Measurements from ENCODE around the gene DPEP2. TPM values are rescaled to one million over a fixed set of nuclear protein-coding genes. Genes with fewer than 3 reads are reported as not detected.
A peak's percentile ranks its signal among the peaks of the same experiment; 100 is the strongest.

Gene DPEP2
- total and polyA plus RNA-seq, 8 donors: 0.32 to 4.0 (median 1.0) TPM; not detected in 2

DNA sequence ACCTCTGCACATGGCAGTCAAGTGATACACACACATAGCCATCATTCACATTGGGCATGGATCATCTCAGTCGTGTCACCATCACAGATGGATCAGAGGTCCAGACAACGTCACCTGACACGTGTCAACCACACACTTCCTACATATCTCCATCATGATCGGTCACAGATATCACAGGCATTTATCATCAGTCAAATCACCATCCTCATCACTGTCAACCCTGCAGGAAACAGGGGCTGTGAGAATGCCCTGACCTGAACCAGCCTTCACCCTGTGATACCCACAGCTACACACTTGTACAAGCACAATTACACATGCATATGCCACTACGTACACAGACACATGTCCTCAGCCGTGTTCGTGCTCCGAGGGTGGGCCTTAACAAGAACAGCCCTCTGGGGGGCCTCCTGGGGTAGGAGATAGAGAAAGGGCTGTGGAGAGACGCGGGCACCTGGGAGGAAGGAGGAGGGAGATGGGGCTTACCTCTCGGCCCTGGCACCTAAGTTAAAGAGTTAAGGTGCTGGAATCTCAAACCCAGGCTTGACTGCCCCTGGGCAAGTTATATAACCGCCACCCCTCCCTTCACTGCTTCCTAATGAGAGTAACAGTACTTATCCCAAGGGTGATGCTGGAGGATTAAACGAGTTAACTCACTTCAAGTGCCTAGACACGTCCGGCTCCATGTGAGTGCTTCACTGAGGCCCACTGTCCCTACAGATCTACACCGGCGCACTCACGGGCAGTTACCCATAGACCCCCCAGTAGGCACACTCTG lies 31.9 kb downstream of the DPEP2 start:
- Histone ChIP-seq H3K36me3 (no peaks in the 10 kb centered on the region), H3K4me3 (peak overlapping the region; percentile 80 to 91 (median 88)), H3K27ac (peak overlapping the region; percentile 70 to 84 (median 81)), H3K4me1 (peaks cover 9 to 30% (median 17%) of the 10 kb centered on the region in 3 donors), H3K27me3 (no peaks in the 10 kb centered on the region), H3K9me3 (no peaks in the 10 kb centered on the region)
- ATAC-seq (peak in 1 of 4 donors; percentile 2), DNase-seq (no peak), FAIRE-seq (no peak)
- 30 to 45% methylated on average over 18 of the region's 18 CpGs for WGBS, 2 donors
- TF ChIP-seq, protein P1, sequence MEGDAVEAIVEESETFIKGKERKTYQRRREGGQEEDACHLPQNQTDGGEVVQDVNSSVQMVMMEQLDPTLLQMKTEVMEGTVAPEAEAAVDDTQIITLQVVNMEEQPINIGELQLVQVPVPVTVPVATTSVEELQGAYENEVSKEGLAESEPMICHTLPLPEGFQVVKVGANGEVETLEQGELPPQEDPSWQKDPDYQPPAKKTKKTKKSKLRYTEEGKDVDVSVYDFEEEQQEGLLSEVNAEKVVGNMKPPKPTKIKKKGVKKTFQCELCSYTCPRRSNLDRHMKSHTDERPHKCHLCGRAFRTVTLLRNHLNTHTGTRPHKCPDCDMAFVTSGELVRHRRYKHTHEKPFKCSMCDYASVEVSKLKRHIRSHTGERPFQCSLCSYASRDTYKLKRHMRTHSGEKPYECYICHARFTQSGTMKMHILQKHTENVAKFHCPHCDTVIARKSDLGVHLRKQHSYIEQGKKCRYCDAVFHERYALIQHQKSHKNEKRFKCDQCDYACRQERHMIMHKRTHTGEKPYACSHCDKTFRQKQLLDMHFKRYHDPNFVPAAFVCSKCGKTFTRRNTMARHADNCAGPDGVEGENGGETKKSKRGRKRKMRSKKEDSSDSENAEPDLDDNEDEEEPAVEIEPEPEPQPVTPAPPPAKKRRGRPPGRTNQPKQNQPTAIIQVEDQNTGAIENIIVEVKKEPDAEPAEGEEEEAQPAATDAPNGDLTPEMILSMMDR (IDR thresholded peaks at IDR 0.05): no peak
- intact Hi-C loops (cut with DNase I): no loop called here

DNA sequence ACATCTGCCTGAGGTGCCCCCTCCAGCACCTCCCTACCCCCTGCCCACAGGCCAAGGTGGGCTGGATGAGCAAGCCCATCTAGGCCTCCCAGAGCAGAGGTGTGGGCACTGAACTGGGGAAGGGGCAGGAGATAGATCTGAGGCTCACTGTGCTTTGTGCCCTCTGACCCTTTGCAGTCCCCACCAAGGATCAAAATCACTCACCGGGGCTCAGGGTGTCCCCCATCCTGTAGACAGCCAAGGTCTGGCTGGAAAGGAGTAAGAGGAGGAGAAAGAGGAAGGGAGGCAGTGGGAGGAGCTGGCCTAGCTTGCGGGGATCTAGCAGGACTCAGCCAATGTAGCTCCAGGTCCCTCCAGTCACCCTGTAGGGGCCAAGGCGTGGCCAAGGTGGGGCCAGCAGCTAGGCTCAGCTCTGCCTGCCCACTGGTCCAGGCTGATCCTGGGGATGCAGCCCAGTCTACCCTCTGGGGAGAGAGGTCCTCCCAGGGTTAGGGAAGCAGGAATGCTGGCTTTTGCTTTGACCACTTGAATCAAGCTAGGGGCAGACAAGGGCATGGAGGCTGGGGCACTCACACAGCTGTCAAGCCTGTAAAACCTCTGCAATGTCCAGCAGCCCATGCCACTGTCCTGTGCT lies 32.6 kb downstream of the DPEP2 start:
- DNase-seq (peak in 2 of 6 donors; percentile 46 to 62), FAIRE-seq (no peak), ATAC-seq (no peak)
- Histone ChIP-seq H3K9me3 (no peaks in the 10 kb centered on the region), H3K27ac (no peak overlapping the region), H3K27me3 (no peaks in the 10 kb centered on the region), H3K4me1 (peaks cover 15 to 37% (median 24%) of the 10 kb centered on the region in 3 donors), H3K36me3 (no peaks in the 10 kb centered on the region), H3K4me3 (peak overlapping the region in 2 of 4 donors; percentile 80 to 91)
- intact Hi-C loops (cut with DNase I): no loop called here
- TF ChIP-seq, protein P1 (IDR thresholded peaks at IDR 0.05): no peak
- 71 to 81% methylated on average over 3 of the region's 3 CpGs for WGBS, 2 donors

DNA sequence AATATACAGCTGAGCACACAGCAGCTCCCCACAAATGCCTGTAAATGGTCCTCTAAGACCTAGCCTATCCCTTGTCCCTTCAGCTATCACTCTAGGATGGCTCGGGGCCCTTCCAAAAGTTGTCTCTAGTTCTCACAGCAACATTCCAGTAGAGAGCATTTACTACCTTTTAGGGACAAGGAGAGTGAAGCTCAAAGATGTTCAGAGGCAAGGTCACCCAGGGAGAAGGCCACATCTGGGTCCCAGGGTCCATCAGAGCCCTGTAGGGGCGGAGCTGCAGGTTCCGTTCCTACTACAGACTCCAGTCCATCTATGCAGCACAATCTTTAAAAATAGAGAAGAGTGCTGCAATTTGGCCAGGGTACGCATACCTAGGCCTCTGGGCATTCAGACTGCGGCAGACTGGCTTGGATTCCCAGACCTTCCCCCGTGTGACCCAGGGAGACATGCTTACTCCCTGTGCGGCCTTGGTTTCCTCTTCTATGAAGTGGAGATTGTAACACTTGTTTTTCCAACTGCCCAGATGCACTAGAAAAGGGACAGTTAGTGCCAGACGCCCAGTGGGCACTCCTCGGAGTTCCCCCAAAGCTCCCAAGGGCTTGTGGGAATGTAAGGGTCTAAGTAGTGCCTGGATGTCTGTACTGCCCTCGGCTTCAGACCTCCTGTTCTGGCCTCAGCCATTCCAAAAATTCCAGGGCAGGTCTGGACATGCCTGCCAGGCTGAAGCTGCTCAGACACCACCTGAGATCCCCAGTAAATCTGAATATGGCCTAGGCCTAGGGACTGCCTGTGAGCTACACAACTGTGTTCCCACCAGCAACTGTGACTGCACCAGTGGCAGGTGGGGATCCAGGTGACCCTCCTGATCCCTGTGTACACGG lies 33.4 kb downstream of the DPEP2 start:
- H3K4me1 ChIP-seq: peaks cover 15 to 39% (median 30%) of the 10 kb centered on the region in 3 donors
- intact Hi-C loops (cut with DNase I): no loop called here
- H3K36me3 ChIP-seq: no peaks in the 10 kb centered on the region
- FAIRE-seq: no peak
- 81 to 87% methylated on average over 11 of the region's 11 CpGs for WGBS, 2 donors
- TF ChIP-seq, protein P1 (IDR thresholded peaks at IDR 0.05): no peak
- no peak for ATAC-seq
- H3K27me3 ChIP-seq: no peaks in the 10 kb centered on the region
- H3K9me3 ChIP-seq: no peaks in the 10 kb centered on the region
- DNase-seq: no peak
- H3K4me3 ChIP-seq: peak overlapping the region in 1 of 4 donors; percentile 80
- H3K27ac ChIP-seq: no peak overlapping the region

DNA sequence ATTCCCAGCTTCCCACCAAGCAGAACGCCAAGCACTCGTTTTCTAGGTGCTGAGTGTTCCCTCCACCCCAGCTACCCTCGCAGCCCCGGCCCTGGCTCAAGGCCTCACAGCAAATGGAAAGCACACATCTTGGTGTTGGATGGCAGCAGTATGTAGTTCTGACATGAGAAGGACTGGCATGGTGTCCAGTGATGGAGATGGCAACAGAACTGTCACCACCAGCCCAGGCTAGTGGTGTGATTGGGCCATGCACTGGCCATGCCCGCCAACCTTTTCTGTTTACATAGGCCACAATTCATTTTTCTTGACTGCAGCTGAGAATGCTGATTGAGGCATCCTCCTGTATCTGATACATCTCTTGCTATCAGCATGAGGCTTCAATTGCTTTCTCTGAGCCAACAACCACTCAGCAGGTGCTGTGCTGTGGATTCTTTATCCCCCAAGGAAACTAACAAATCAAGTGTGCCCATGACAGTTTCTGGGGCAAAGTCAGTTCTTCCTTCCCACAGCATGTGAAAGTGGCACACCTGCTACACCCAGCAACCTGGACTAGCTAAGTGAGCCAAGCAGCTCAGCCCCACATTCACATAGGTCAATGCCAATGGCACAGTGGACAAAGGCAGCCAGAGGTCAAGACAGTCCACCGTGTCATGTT lies 34.7 kb downstream of the DPEP2 start:
- 78 to 79% methylated on average over 6 of the region's 6 CpGs for WGBS, 2 donors
- Histone ChIP-seq H3K27me3 (no peaks in the 10 kb centered on the region), H3K27ac (no peak overlapping the region), H3K36me3 (peaks cover 0 to 5% (median 0%) of the 10 kb centered on the region in 3 donors), H3K4me3 (no peak overlapping the region), H3K9me3 (no peaks in the 10 kb centered on the region), H3K4me1 (peaks cover 15 to 39% (median 30%) of the 10 kb centered on the region in 3 donors)
- ATAC-seq (no peak), DNase-seq (no peak), FAIRE-seq (no peak)
- TF ChIP-seq, protein P1 (IDR thresholded peaks at IDR 0.05): no peak
- intact Hi-C loops (cut with DNase I): no loop called here
